ENCODE data around the gene POU6F2. TPM values are rescaled to one million over a fixed set of nuclear protein-coding genes. Genes with fewer than 3 reads are reported as not detected.

The POU6F2 gene
- total RNA-seq, 1 donor, result under 0.01 TPM

- H3K4me3 ChIP-seq (ENCODE audit: low read depth, low read length), result no peak overlapping the region
- no peak for DNase-seq (ENCODE audit: low read depth)
- no peak for TF ChIP-seq CTCF (IDR thresholded peaks at IDR 0.05; ENCODE audit: insufficient read depth, low read depth, low read length)
Observed at GRCh38 chr7:39088730-39089593, 111.3 kb downstream of the POU6F2 start.

GRCh38 chr7:39091145-39091544 is 113.4 kb downstream of the POU6F2 start:
- H3K4me3 ChIP-seq (ENCODE audit: low read depth, low read length), result no peak overlapping the region
- TF ChIP-seq CTCF (IDR thresholded peaks at IDR 0.05; ENCODE audit: insufficient read depth, low read depth, low read length), result no peak
- no peak for DNase-seq (ENCODE audit: low read depth)

- no peak for DNase-seq (ENCODE audit: low read depth)
- TF ChIP-seq CTCF (IDR thresholded peaks at IDR 0.05; ENCODE audit: insufficient read depth, low read depth, low read length), result no peak
- no peak overlapping the region for H3K4me3 ChIP-seq (ENCODE audit: low read depth, low read length)
Observed at GRCh38 chr7:39091774-39092173, 114.1 kb downstream of the POU6F2 start.

GRCh38 chr7:39094731-39095130 is 117.0 kb downstream of the POU6F2 start:
- TF ChIP-seq CTCF (IDR thresholded peaks at IDR 0.05; ENCODE audit: insufficient read depth, low read depth, low read length), result no peak
- no peak for DNase-seq (ENCODE audit: low read depth)
- no peak overlapping the region for H3K4me3 ChIP-seq (ENCODE audit: low read depth, low read length)

GRCh38 chr7:39095875-39096619 is 118.3 kb downstream of the POU6F2 start:
- no peak for DNase-seq (ENCODE audit: low read depth)
- TF ChIP-seq CTCF (IDR thresholded peaks at IDR 0.05; ENCODE audit: insufficient read depth, low read depth, low read length), result no peak
- no peak overlapping the region for H3K4me3 ChIP-seq (ENCODE audit: low read depth, low read length)

- no peak for TF ChIP-seq CTCF (IDR thresholded peaks at IDR 0.05; ENCODE audit: insufficient read depth, low read depth, low read length)
- no peak overlapping the region for H3K4me3 ChIP-seq (ENCODE audit: low read depth, low read length)
- DNase-seq (ENCODE audit: low read depth), result no peak
Observed at GRCh38 chr7:39098506-39098905, 120.8 kb downstream of the POU6F2 start.

All from fibroblast of villous mesenchyme (primary cell).